ENCODE data around the gene PCDHGC3. TPM values are rescaled to one million over a fixed set of nuclear protein-coding genes. Genes with fewer than 3 reads are reported as not detected.

The PCDHGC3 gene
- total RNA-seq, 1 experiment from 2014 or later, result 17.3 TPM

GRCh38 chr5:141517880-141518617 is 42.3 kb downstream of the PCDHGC3 start:
- no peak for DNase-seq (ENCODE audit: unreplicated experiment)
- peaks cover 68% of the 10 kb centered on the region for H3K4me1 Mint-ChIP-seq (ENCODE audit: insufficient read depth, unreplicated experiment)
- intact Hi-C loops (cut with micrococcal nuclease), result no loop called here
- ChIA-PET CTCF (interaction anchor here (0.6 to 11.5 kb wide), 14 partner anchors 11 to 817 kb away, joined by 3 to 152 read pairs (median 3); partner anchors contain the start of gene PCDHGC3), POLR2A (interaction anchor here (13.3 kb wide), 1 partner anchor 40 kb away, joined by 167 read pairs; no protein-coding TSS in a partner anchor)
- no peaks in the 10 kb centered on the region for H3K9me3 Mint-ChIP-seq (ENCODE audit: unreplicated experiment)
- peaks cover 74% of the 10 kb centered on the region for H3K36me3 Mint-ChIP-seq (ENCODE audit: insufficient read depth, unreplicated experiment)
- TF ChIP-seq CTCF (IDR thresholded peaks at IDR 0.05; ENCODE audit: unreplicated experiment), result no peak
- H3K4me3 Mint-ChIP-seq (ENCODE audit: unreplicated experiment), result no peak overlapping the region
- no TSS peak for BruUV-seq (replicated peaks)
- no peak overlapping the region for H3K27ac Mint-ChIP-seq (ENCODE audit: low read depth, unreplicated experiment)
- no peaks in the 10 kb centered on the region for H3K27me3 Mint-ChIP-seq (ENCODE audit: insufficient read depth, unreplicated experiment)

- CTCF ChIA-PET, result interaction anchor here (0.6 to 11.5 kb wide), 10 partner anchors 12 to 817 kb away, joined by 3 to 152 read pairs (median 3); no protein-coding TSS in a partner anchor
- DNase-seq (ENCODE audit: unreplicated experiment), result peak; percentile 36
- Mint-ChIP-seq H3K9me3 (ENCODE audit: unreplicated experiment) (no peaks in the 10 kb centered on the region), H3K27me3 (ENCODE audit: insufficient read depth, unreplicated experiment) (no peaks in the 10 kb centered on the region), H3K4me3 (ENCODE audit: unreplicated experiment) (no peak overlapping the region), H3K36me3 (ENCODE audit: insufficient read depth, unreplicated experiment) (peaks cover 74% of the 10 kb centered on the region), H3K4me1 (ENCODE audit: insufficient read depth, unreplicated experiment) (peaks cover 62% of the 10 kb centered on the region), H3K27ac (ENCODE audit: low read depth, unreplicated experiment) (no peak overlapping the region)
- BruUV-seq (replicated peaks), result no TSS peak
- intact Hi-C loops (cut with micrococcal nuclease), result no loop called here
- POLR2A ChIA-PET, result interaction anchor here (13.3 kb wide), 1 partner anchor 40 kb away, joined by 167 read pairs; no protein-coding TSS in a partner anchor
- no peak for TF ChIP-seq CTCF (IDR thresholded peaks at IDR 0.05; ENCODE audit: unreplicated experiment)
Measured at GRCh38 chr5:141518618-141519015, 42.9 kb downstream of the PCDHGC3 start.

GRCh38 chr5:141519605-141520565 is 44.1 kb downstream of the PCDHGC3 start:
- no TSS peak for BruUV-seq (replicated peaks)
- Mint-ChIP-seq H3K36me3 (ENCODE audit: insufficient read depth, unreplicated experiment) (peaks cover 74% of the 10 kb centered on the region), H3K9me3 (ENCODE audit: unreplicated experiment) (no peaks in the 10 kb centered on the region), H3K27ac (ENCODE audit: low read depth, unreplicated experiment) (peak overlapping the region; percentile 82), H3K4me3 (ENCODE audit: unreplicated experiment) (peak overlapping the region; percentile 33), H3K4me1 (ENCODE audit: insufficient read depth, unreplicated experiment) (peaks cover 56% of the 10 kb centered on the region), H3K27me3 (ENCODE audit: insufficient read depth, unreplicated experiment) (no peaks in the 10 kb centered on the region)
- CTCF ChIA-PET, result interaction anchor here (0.6 to 15.4 kb wide), 15 partner anchors 8 to 385 kb away, joined by 3 to 191 read pairs (median 6); partner anchors contain the start of genes PCDHB14, PCDHB5, PCDHGB7 and PCDHGC3
- TF ChIP-seq CTCF (IDR thresholded peaks at IDR 0.05; ENCODE audit: unreplicated experiment), result no peak
- intact Hi-C loops (cut with micrococcal nuclease), result loop anchor here (5.0 kb wide), 1 partner anchor 478 kb away; no protein-coding TSS in a partner anchor
- POLR2A ChIA-PET, result interaction anchor here (1.4 to 13.3 kb wide), 7 partner anchors 10 to 117 kb away, joined by 4 to 167 read pairs (median 8); partner anchors contain the start of genes HDAC3, PCDHGC3 and RELL2
- no peak for DNase-seq (ENCODE audit: unreplicated experiment)

Measured in MCF 10A (cell line).